SU-DHL-6 (cell line): ENCODE results near the gene GFI1B.

Source experiments
- H2AFZ ChIP-seq: fragments of 200-600 bp; sonication (generic); 2 replicates; pipeline ENCODE4 v1.6.1; 2014; ENCODE audit warnings: low read depth, mild to moderate bottlenecking, moderate library complexity, mixed read lengths, antibody characterized with exemption, low read length; ENCODE audit not compliant: severe bottlenecking
- H3F3A ChIP-seq: fragments of 200-600 bp; shearing (Covaris generic); 2 replicates; pipeline ENCODE4 v1.6.0; 2016; ENCODE audit warnings: antibody characterized with exemption, mild to moderate bottlenecking; ENCODE audit not compliant: insufficient read depth
- H3K27ac ChIP-seq: fragments of 200-600 bp; sonication (generic); 2 replicates; pipeline ENCODE4 v1.5.1; 2016; ENCODE audit warnings: low read depth, mild to moderate bottlenecking, low read length, moderate library complexity, mixed read lengths
- H3K27me3 ChIP-seq: fragments of 200-600 bp; sonication (generic), shearing (Covaris generic); 2 replicates; pipeline ENCODE4 v1.6.0; 2014; ENCODE audit warnings: mild to moderate bottlenecking, low read length
- H3K36me3 ChIP-seq: fragments of 200-600 bp; sonication (generic); 2 replicates; pipeline ENCODE4 v1.6.1; 2014; ENCODE audit warnings: mild to moderate bottlenecking, low read length, mixed read lengths
- H3K4me2 ChIP-seq: fragments of 300-600, 200-600 bp; shearing (Covaris generic), sonication (generic); 2 replicates; pipeline ENCODE4 v1.6.0; 2014; ENCODE audit warnings: low read length, low read depth, mild to moderate bottlenecking; ENCODE audit not compliant: poor library complexity, severe bottlenecking
- H3K4me3 ChIP-seq: fragments of 200-600 bp; sonication (generic); 2 replicates; pipeline ENCODE4 v1.5.1; 2014; ENCODE audit warnings: antibody characterized with exemption, low read length, mild to moderate bottlenecking, mixed read lengths; ENCODE audit not compliant: insufficient read depth, poor library complexity, severe bottlenecking
- H3K79me2 ChIP-seq: fragments of 200-600 bp; sonication (generic); 2 replicates; pipeline ENCODE4 v1.6.1; 2014; ENCODE audit warnings: mild to moderate bottlenecking, low read length, moderate library complexity; ENCODE audit not compliant: insufficient read depth
- H3K9ac ChIP-seq: fragments of 200-600 bp; sonication (generic); 2 replicates; pipeline ENCODE4 v1.7.0; 2014; ENCODE audit warnings: mild to moderate bottlenecking, low read length
- H3K9me2 ChIP-seq: fragments of 200-600 bp; sonication (generic); replicated peaks from 2 replicates; pipeline ENCODE4 v1.6.1; 2014; ENCODE audit warnings: low read length; ENCODE audit not compliant: insufficient read depth
- H3K9me3 ChIP-seq: fragments of 200-600 bp; sonication (generic); 2 replicates; pipeline ENCODE4 v1.6.1; 2014; ENCODE audit warnings: low read length, mixed read lengths; ENCODE audit not compliant: insufficient read depth
- H4K20me1 ChIP-seq: fragments of 200-600 bp; sonication (generic); 2 replicates; pipeline ENCODE4 v1.6.1; 2014; ENCODE audit warnings: low read depth, mild to moderate bottlenecking, antibody characterized with exemption, low read length, moderate library complexity, mixed read lengths
- CTCF ChIP-seq: fragments of 200-600 bp; sonication (generic); IDR thresholded peaks from one replicate; pipeline ENCODE4 v1.5.1; 2017; ENCODE audit warnings: antibody characterized with exemption, mild to moderate bottlenecking, low read length, moderate library complexity; ENCODE audit not compliant: insufficient read depth, poor library complexity, severe bottlenecking
- EZH2phosphoT487 ChIP-seq: fragments of 200-600 bp; sonication (generic), shearing (Covaris generic); conservative IDR thresholded peaks from 2 replicates; pipeline ENCODE4 v1.6.1; 2018; ENCODE audit warnings: mild to moderate bottlenecking, antibody characterized with exemption, low read length, moderate library complexity, mixed read lengths

The GFI1B gene

DNA sequence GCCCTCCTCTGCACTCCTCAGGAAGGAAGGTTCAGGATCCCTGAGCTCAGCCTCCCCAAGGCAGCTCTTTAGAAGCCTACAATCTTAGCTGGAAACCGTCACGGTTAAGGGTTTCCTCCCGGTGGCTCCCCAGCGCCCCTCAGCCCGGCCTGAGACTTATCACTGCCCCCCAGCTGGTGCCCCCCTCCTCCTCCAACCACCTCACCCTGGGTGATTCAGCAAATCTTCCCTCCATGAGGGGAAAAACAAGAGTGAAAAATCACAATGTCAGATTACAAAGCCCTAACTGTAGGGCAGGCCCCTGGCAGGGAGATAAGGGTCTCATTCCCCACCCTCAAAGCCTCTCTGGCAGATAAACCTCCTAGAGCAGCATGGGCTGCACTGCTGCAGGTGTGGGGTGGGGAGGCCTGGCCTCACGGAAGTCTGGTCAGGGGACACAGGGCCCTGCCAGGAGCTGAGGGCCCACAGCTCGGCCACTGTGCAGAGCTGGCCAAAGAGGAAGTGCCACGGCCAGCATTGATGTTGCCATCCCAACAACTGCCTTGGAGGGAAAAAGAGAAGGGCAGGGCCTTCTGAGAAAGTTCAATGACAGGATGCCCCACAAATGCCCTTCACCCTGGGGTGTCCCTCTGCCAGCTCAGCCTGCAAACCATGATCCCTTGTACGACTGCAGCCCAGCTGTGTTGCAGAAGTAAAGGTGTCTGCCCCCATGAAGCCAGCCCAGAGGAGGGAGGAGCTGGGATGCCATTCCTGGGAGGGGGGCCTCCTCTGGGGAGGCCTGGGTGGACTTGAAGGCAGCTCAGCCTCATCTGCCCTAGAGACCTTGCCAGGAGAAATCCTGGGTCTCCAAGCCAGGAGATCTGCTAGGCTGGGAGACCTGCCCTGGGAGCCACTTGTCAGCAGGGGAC, 25.9 kb downstream of the GFI1B start:
- no peaks in the 10 kb centered on the region for H3K9me2 ChIP-seq
- no peaks in the 10 kb centered on the region for H4K20me1 ChIP-seq
- H3K9ac ChIP-seq, result no peak overlapping the region
- no peak overlapping the region for H3K4me3 ChIP-seq
- no peaks in the 10 kb centered on the region for H3K36me3 ChIP-seq
- H2AFZ ChIP-seq, result no peak overlapping the region
- H3K27ac ChIP-seq, result no peak overlapping the region
- no peaks in the 10 kb centered on the region for H3F3A ChIP-seq
- H3K79me2 ChIP-seq, result no peaks in the 10 kb centered on the region
- H3K4me2 ChIP-seq, result no peak overlapping the region
- TF ChIP-seq CTCF (no peak), EZH2phosphoT487 (no peak)
- H3K27me3 ChIP-seq, result no peaks in the 10 kb centered on the region
- no peaks in the 10 kb centered on the region for H3K9me3 ChIP-seq

DNA sequence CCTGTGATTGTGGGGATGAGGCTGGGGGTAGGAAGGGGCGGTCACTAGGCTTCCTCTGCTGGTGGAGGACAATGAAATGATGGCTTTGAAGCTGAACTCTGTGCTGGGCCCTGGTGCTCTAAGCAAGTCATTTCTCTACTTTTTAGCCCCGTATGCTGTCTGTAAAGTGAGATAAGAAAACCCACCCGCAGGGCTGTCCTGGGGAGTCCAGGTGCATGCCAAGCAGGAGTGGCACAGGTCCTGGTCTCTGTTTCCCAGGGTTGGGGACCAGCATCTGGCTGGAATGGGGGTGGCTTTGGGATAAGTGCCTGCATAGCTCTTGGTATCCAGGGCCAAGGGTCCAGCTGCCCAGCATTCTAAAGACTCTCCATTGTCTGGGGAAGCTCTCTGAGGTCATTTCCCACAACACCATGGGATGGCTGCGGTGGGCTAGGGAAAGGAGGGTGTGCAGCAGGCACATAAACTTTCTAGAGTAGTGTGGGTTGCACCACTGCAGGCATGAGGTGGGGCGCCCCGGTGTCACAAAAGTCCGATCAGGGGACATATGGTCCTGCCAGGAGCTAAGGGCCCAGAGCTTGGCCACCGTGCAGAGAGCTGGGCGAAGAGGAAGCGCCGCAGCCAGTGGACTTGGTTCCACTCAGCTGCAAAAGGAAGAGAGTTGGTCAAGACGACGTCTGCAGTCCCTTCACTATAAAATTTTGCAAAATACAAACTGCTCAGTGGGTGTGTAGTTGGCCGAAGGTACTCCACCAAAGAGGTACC, 26.7 kb downstream of the GFI1B start:
- Histone ChIP-seq H3K36me3 (no peaks in the 10 kb centered on the region), H3K4me2 (no peak overlapping the region), H3K27ac (no peak overlapping the region), H3K79me2 (no peaks in the 10 kb centered on the region), H2AFZ (no peak overlapping the region), H3K9ac (no peak overlapping the region), H4K20me1 (no peaks in the 10 kb centered on the region), H3F3A (no peaks in the 10 kb centered on the region), H3K9me2 (no peaks in the 10 kb centered on the region), H3K4me3 (no peak overlapping the region), H3K27me3 (no peaks in the 10 kb centered on the region), H3K9me3 (no peaks in the 10 kb centered on the region)
- no peak for TF ChIP-seq CTCF
- no peak for TF ChIP-seq EZH2phosphoT487

DNA sequence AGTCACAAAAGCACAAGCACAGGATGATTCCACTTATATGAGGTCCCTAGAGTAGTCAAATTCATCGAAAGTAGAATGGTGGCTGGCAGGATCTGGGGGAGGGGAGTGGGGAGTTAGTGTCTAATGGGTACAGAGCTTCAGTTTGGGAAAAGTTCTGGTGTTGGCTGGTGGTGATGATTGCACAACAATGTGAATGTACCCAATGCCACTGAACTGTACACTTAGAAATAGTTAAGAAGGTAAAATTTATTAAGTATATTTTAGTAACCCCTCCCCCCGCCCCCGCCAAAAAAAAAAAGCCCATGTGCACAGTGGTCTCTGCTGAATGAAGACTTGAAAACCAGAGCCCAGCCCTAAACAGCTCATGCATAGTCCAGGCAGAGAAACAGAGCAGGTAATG, 27.5 kb downstream of the GFI1B start:
- no peak overlapping the region for H3K9ac ChIP-seq
- H3F3A ChIP-seq, result no peaks in the 10 kb centered on the region
- H2AFZ ChIP-seq, result no peak overlapping the region
- no peaks in the 10 kb centered on the region for H3K36me3 ChIP-seq
- no peak overlapping the region for H3K4me2 ChIP-seq
- H3K27me3 ChIP-seq, result no peaks in the 10 kb centered on the region
- H3K9me3 ChIP-seq, result no peaks in the 10 kb centered on the region
- no peak for TF ChIP-seq EZH2phosphoT487
- no peak for TF ChIP-seq CTCF
- H3K27ac ChIP-seq, result no peak overlapping the region
- H3K4me3 ChIP-seq, result no peak overlapping the region
- H3K79me2 ChIP-seq, result no peaks in the 10 kb centered on the region
- H3K9me2 ChIP-seq, result no peaks in the 10 kb centered on the region
- no peaks in the 10 kb centered on the region for H4K20me1 ChIP-seq
